ENCODE results near the gene PTH1R.

DNA sequence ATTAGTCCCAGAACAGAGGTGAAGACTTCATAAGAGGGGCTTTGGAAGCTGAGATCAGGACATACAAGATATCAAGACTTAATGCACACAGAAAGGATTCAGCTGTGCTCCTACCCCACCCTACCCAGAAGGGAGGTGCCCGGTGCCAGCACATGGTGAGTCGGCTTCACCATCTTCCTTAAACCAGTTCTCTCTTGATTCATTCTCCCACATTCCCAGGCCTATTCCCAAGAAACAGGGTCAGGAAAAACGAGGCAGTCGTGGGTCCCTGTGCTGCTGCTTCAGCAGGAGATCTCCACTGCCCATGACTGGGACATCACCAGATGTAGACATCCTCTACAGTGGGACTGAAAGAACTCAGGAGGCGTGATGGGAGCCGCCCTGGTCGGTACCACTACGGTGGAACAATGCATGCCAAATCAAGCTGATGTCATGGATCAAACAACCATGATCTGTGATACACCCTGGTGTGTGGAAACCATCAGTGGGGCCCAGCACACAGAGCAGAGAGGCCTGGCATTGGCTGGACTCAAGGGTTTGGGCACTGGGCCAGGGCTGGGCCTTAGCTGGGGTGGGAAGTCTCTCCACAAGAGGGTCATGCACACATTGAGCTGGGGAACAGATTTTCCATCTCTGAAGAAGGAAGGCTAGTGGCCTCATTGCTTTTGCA is 57.1 kb downstream of the PTH1R start:
- no peak for TF ChIP-seq POLR2AphosphoS5 (IDR thresholded peaks at IDR 0.05; ENCODE audit: borderline replicate concordance, low read depth, low read length)
- TF ChIP-seq EZH2 (IDR thresholded peaks at IDR 0.05), result no peak
